Subcutaneous adipose tissue (tissue), 4 donors: ENCODE measurements around the gene PEX5L. TPM values are rescaled to one million over a fixed set of nuclear protein-coding genes. Genes with fewer than 3 reads are reported as not detected.

Source experiments
- total RNA-seq, 4 donors: library from RNA; depleted of rRNA; stranded (reverse); fragments of >200 nt; gene quantifications; one replicate each; pipeline ENCODE4 v1.1.0, GENCODE V29; 2016
- TF ChIP-seq, protein P1 (sequence below): fragments of 450-650 bp; IDR thresholded peaks from one replicate; pipeline ENCODE4 v1.5.1; 2016; ENCODE audit warnings: low read depth, mild to moderate bottlenecking, control low read depth, antibody characterized with exemption, moderate library complexity

PEX5L gene
- total RNA-seq, 4 donors from 2014 or later: under 0.01 to 0.34 TPM; not detected in 2

DNA sequence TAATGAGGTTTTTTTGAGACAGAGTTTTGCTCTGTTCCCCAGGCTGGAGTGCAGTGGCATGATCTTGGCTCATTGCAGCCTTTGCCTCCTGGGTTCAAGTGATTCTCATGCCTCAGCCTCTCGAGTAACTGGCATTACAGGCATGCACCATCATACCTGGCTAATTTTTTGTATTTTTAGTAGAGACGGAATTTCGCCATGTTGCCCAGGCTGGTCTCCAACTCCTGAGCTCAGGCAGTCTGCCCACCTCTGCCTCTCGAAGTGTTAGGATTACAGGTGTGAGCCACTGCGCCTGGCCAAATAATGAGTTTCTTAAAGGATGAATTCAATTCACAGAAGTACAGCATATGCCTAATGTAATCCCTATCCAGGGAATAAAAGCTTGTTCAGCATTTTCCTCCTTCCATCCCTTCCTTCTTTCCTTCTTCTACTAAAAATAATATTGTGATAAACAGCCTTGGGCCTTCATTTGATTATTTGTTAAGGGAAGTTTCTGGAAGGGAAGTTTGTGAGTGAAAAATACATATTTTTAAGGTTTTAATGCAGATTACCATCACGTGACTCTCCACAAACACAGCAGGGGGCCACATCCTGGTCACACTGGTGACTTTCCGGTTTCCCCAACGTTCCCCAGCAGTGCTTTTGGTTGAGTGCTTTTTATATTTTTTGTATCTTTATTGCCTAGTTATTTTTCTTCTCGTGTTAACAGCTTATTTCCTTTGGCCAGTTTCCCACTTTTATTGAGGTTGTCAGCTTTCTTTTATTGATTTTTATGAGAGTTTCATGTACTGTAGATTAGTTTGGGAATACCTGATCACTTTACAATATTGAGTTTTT is 267.1 kb downstream of the PEX5L start:
- TF ChIP-seq, protein P1, sequence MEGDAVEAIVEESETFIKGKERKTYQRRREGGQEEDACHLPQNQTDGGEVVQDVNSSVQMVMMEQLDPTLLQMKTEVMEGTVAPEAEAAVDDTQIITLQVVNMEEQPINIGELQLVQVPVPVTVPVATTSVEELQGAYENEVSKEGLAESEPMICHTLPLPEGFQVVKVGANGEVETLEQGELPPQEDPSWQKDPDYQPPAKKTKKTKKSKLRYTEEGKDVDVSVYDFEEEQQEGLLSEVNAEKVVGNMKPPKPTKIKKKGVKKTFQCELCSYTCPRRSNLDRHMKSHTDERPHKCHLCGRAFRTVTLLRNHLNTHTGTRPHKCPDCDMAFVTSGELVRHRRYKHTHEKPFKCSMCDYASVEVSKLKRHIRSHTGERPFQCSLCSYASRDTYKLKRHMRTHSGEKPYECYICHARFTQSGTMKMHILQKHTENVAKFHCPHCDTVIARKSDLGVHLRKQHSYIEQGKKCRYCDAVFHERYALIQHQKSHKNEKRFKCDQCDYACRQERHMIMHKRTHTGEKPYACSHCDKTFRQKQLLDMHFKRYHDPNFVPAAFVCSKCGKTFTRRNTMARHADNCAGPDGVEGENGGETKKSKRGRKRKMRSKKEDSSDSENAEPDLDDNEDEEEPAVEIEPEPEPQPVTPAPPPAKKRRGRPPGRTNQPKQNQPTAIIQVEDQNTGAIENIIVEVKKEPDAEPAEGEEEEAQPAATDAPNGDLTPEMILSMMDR: no peak

DNA sequence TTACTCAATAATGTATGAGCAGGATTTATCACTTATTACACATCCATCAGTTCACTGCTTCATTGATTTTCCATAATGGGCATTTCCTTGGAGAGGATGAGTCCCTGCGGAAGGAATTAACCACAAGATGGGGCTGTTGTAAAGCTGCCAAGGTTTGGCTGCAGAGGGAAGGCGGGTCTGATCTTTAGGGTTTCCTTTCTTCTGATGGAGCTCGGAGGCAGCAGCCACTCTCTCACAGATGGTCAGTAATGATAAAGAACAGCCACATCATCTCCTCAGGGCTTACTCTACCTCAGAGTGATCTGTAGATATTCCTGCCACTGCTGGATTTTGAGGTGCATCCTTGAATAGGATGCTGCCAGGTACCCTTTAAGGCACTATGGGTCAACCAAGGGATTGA is 268.7 kb downstream of the PEX5L start:
- TF ChIP-seq, protein P1: no peak

DNA sequence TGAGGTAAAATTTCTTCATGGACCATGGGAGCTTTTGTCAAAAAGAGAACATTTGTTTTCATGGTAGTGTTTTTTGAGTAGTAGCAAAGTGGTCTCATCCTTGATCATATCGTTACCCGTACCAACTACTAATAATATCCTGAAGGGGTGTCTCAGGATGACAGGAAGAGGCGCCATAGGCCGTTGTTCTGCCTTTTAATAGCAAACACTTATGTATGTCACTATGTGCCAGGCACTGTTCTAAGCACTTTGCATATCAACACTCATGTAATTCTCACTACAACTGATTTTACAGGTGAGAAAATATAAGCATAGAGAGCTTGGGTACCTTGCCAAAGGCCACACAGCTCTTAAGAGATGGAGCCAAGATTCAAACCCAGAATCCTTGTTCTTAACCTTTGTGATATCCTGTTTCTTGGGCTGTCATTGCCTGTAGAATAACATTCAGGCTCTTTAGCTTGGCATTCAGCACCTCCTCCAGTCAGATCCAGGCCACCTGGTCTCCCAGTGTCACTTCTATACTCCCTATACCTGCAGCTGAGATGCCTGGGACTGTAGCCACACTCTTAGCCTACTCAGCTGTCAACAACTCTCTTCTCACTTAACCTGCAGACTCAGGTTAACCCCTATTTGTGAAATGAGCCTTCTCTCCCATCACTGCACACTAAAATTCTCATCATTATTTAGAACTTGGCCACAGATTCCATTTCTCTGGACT is 270.2 kb downstream of the PEX5L start:
- TF ChIP-seq, protein P1: no peak

DNA sequence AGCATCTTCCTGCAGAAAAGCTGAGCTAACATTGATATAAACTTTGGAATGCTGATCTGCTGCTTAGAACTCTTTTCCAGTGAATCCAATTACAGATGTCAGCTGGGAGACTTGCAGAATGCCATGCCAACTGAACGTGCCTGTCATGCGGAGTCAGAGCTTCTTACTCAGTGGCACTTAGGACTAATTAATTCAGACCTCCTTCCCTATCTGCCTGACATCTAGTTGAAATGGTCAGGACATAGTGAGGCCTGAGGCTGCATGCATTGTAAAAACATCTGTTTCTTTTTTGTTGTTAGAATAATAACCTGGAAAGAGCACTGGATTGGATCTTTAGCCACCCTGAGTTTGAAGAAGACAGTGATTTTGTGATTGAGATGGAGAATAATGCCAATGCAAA is 271.3 kb downstream of the PEX5L start:
- TF ChIP-seq, protein P1: no peak

DNA sequence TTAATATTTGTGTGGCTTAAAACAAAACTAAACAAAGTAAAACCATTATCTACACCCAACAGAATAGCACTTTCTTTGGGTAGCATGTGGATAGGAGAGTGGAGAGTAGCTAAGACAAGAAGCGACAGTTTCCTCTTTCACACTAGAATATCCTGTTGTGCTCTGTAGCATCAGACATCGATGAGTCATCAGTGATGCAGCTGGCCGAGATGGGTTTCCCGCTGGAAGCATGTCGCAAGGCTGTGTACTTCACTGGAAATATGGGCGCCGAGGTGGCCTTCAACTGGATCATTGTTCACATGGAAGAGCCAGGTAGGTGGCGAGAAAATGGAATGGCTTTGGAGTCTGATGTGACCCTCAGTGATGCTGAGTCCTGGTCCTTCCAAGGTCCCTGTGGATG is 275.8 kb downstream of the PEX5L start:
- TF ChIP-seq, protein P1: no peak

DNA sequence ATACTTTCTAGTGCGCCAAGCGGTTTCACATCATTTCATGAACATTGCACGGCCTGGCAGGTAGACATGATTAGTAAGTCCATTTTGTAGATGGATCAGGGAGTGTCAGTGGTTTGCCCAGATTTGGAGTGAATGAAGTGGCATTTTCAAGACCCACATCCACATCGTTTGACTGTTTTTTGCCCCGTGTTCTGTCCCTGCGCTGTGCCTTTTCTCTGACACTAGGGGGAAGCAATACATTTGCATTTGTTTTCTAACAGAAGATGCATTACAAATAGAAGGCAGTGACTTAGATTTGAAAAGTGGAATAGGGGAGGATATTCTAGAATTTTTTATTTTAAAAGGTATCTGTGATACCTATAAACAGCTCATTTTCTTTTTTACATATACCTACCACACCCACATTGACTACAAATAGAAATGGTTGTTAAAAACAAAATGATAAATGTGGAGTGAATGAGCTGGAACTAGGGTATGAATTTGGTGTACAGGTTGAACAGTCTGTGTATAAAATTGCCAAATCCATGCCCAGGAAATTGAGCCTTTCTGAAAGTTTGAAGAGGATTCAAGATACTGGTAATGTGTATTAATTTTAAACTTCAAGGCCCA is 285.9 kb downstream of the PEX5L start:
- TF ChIP-seq, protein P1: no peak

DNA sequence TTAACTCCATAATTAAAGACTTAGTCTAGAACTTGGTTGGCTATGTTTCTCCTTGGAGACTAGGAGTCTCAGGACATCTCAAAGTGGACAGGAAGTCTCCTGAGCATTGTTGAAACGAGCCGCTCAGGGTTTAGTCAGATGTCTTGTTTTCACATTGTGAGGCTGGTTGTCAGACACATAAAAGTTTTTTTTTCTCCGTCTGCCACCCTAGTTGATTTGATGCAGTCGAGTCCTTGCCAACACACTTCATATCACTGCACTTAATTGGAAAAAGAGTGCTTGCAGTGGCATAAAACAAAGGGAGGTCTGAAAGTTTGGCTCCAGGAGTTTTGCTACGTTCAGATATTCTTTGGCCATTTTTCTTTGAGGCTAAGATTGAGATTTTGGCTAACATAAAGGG is 291.0 kb downstream of the PEX5L start:
- TF ChIP-seq, protein P1: no peak
